Measurements from ENCODE around the gene LAMA2. TPM values are rescaled to one million over a fixed set of nuclear protein-coding genes. Genes with fewer than 3 reads are reported as not detected.

The LAMA2 gene
- total and polyA plus RNA-seq, 4 donors, result 5.2 to 105 (median 45.9) TPM

DNA sequence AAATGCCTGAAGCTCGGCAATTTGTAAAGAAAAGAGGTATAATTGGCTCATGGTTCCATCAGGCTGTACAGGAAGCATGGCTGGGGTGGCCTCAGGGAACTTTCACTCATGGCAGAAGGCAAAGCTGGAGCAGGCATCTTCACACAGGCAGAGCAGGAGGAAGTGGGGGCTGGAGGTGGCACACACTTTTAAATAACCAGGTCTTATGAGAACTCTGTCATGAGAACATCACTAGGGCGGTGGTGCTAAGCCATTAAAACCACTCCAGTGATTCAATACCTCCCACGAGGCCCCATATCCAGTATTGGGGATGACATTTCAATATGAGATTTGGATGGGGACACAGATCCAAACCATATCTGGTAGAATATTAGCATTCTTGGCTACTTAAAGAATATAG is 481.8 kb downstream of the LAMA2 start:
- Histone ChIP-seq H3K4me1 (ENCODE audit: control insufficient read depth in 5 of 5, insufficient read depth in 5 of 5, low read length in 5 of 5) (peaks cover 0 to 2% (median 0%) of the 10 kb centered on the region in 5 donors), H3K27ac (ENCODE audit: low read depth in 1 of 2, low read length in 1 of 2) (no peak overlapping the region), H3K9ac (ENCODE audit: insufficient read depth in 1 of 2, low read length in 2 of 2) (no peak overlapping the region), H3K27me3 (ENCODE audit: control insufficient read depth in 3 of 3, insufficient read depth in 3 of 3, low read length in 2 of 3) (no peaks in the 10 kb centered on the region), H3K9me3 (ENCODE audit: control insufficient read depth in 4 of 4, insufficient read depth in 3 of 4, low read length in 3 of 4) (no peaks in the 10 kb centered on the region), H3K4me3 (no peak overlapping the region), H3K36me3 (ENCODE audit: control insufficient read depth in 4 of 4, insufficient read depth in 4 of 4, low read length in 4 of 4) (peaks cover 0 to 19% (median 1%) of the 10 kb centered on the region in 4 donors)
- WGBS, 2 donors, result 83 to 98% methylated on average over 3 of the region's 3 CpGs
- DNase-seq (no peak), ATAC-seq (ENCODE audit: insufficient read depth, low FRiP score) (no peak)
- no peak for TF ChIP-seq CTCF (IDR thresholded peaks at IDR 0.05; ENCODE audit: control extremely low read depth, extremely low read depth)

GRCh38 chr6:129368076-129368475 is 485.1 kb downstream of the LAMA2 start:
- ATAC-seq (ENCODE audit: insufficient read depth, low FRiP score), result no peak
- no peak overlapping the region for H3K9ac ChIP-seq (ENCODE audit: insufficient read depth in 1 of 2, low read length in 2 of 2)
- H3K27me3 ChIP-seq (ENCODE audit: control insufficient read depth in 3 of 3, insufficient read depth in 3 of 3, low read length in 2 of 3), result no peaks in the 10 kb centered on the region
- TF ChIP-seq CTCF (IDR thresholded peaks at IDR 0.05; ENCODE audit: control extremely low read depth, extremely low read depth), result no peak
- H3K4me3 ChIP-seq, result no peak overlapping the region
- no peak for DNase-seq
- WGBS, 2 donors, result 73 to 81% methylated on average over 1 of the region's 1 CpG
- no peaks in the 10 kb centered on the region for H3K9me3 ChIP-seq (ENCODE audit: control insufficient read depth in 4 of 4, insufficient read depth in 3 of 4, low read length in 3 of 4)
- peaks cover 0 to 5% (median 0%) of the 10 kb centered on the region in 5 donors for H3K4me1 ChIP-seq (ENCODE audit: control insufficient read depth in 5 of 5, insufficient read depth in 5 of 5, low read length in 5 of 5)
- H3K36me3 ChIP-seq (ENCODE audit: control insufficient read depth in 4 of 4, insufficient read depth in 4 of 4, low read length in 4 of 4), result peaks cover 0 to 22% (median 1%) of the 10 kb centered on the region in 4 donors
- no peak overlapping the region for H3K27ac ChIP-seq (ENCODE audit: low read depth in 1 of 2, low read length in 1 of 2)

GRCh38 chr6:129368970-129369369 is 486.0 kb downstream of the LAMA2 start:
- no peak for ATAC-seq (ENCODE audit: insufficient read depth, low FRiP score)
- peaks cover 0 to 5% (median 0%) of the 10 kb centered on the region in 5 donors for H3K4me1 ChIP-seq (ENCODE audit: control insufficient read depth in 5 of 5, insufficient read depth in 5 of 5, low read length in 5 of 5)
- no peak overlapping the region for H3K9ac ChIP-seq (ENCODE audit: insufficient read depth in 1 of 2, low read length in 2 of 2)
- no peaks in the 10 kb centered on the region for H3K9me3 ChIP-seq (ENCODE audit: control insufficient read depth in 4 of 4, insufficient read depth in 3 of 4, low read length in 3 of 4)
- H3K27me3 ChIP-seq (ENCODE audit: control insufficient read depth in 3 of 3, insufficient read depth in 3 of 3, low read length in 2 of 3), result no peaks in the 10 kb centered on the region
- H3K36me3 ChIP-seq (ENCODE audit: control insufficient read depth in 4 of 4, insufficient read depth in 4 of 4, low read length in 4 of 4), result peaks cover 0 to 15% (median 1%) of the 10 kb centered on the region in 4 donors
- H3K4me3 ChIP-seq, result no peak overlapping the region
- H3K27ac ChIP-seq (ENCODE audit: low read depth in 1 of 2, low read length in 1 of 2), result peak overlapping the region in 1 of 2 donors; percentile 48
- 69 to 83% methylated on average over 2 of the region's 2 CpGs for WGBS, 2 donors
- DNase-seq, result no peak
- TF ChIP-seq CTCF (IDR thresholded peaks at IDR 0.05; ENCODE audit: control extremely low read depth, extremely low read depth), result no peak

GRCh38 chr6:129369737-129370136 is 486.8 kb downstream of the LAMA2 start:
- Histone ChIP-seq H3K27ac (ENCODE audit: low read depth in 1 of 2, low read length in 1 of 2) (no peak overlapping the region), H3K4me3 (no peak overlapping the region), H3K27me3 (ENCODE audit: control insufficient read depth in 3 of 3, insufficient read depth in 3 of 3, low read length in 2 of 3) (no peaks in the 10 kb centered on the region), H3K9me3 (ENCODE audit: control insufficient read depth in 4 of 4, insufficient read depth in 3 of 4, low read length in 3 of 4) (no peaks in the 10 kb centered on the region), H3K36me3 (ENCODE audit: control insufficient read depth in 4 of 4, insufficient read depth in 4 of 4, low read length in 4 of 4) (peaks cover 0 to 13% (median 1%) of the 10 kb centered on the region in 4 donors), H3K4me1 (ENCODE audit: control insufficient read depth in 5 of 5, insufficient read depth in 5 of 5, low read length in 5 of 5) (peaks cover 0 to 5% (median 0%) of the 10 kb centered on the region in 5 donors), H3K9ac (ENCODE audit: insufficient read depth in 1 of 2, low read length in 2 of 2) (no peak overlapping the region)
- no peak for TF ChIP-seq CTCF (IDR thresholded peaks at IDR 0.05; ENCODE audit: control extremely low read depth, extremely low read depth)
- peak in 1 of 3 donors; percentile 7 for DNase-seq
- ATAC-seq (ENCODE audit: insufficient read depth, low FRiP score), result no peak
- 51 to 72% methylated on average over 5 of the region's 5 CpGs for WGBS, 2 donors
